GM18870 (cell line): ENCODE results near the gene KIF18B.

Source experiments
- ATAC-seq: cut with Tn5 transposase; IDR thresholded peaks from one replicate; pipeline ENCODE4 v1.9.1; 2021; ENCODE audit warnings: moderate library complexity; ENCODE audit not compliant: unreplicated experiment

The KIF18B gene

GRCh38 chr17:44940317-44940716 is 7.3 kb downstream of the KIF18B start:
- ATAC-seq = no peak

DNA sequence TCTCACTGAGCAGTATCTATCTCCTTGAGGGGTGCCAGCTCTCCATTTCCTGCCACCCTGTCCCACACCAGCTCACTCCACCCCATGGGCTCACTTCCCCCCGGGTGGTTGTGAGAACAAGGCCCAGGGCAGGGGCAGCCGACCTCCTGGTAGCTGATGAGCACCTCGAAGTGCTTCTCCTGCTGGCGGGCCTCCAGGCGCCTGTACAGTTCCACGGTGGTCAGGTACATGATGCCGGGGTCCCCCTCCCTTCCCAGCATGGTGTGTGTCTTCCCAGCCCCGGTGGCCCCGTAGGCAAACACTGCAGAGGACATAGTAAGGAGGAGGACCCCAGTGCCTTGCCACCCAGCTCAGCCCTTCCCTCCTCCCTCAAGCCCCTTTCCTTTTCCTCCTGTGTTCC is 12.5 kb downstream of the KIF18B start:
- ATAC-seq = no peak

GRCh38 chr17:44934745-44935105 is 12.8 kb downstream of the KIF18B start:
- no peak for ATAC-seq

- no peak for ATAC-seq
Observed at GRCh38 chr17:44933824-44934744, 13.5 kb downstream of the KIF18B start.

DNA sequence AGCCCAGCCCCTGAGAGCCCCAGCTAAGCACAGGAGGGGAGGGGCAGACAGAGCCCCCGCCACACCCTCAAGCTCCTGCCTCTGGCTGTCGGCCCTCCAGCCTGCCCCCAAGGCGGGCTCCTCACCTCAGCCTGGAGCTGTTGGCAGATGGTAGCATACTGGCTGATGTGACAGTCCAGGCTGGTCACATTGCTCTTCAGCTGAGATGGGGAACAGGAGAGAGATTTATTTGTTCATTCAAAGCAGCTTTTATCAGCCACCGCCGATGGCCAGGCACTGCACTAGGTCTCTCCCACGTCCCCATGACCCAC is 14.8 kb downstream of the KIF18B start:
- no peak for ATAC-seq

DNA sequence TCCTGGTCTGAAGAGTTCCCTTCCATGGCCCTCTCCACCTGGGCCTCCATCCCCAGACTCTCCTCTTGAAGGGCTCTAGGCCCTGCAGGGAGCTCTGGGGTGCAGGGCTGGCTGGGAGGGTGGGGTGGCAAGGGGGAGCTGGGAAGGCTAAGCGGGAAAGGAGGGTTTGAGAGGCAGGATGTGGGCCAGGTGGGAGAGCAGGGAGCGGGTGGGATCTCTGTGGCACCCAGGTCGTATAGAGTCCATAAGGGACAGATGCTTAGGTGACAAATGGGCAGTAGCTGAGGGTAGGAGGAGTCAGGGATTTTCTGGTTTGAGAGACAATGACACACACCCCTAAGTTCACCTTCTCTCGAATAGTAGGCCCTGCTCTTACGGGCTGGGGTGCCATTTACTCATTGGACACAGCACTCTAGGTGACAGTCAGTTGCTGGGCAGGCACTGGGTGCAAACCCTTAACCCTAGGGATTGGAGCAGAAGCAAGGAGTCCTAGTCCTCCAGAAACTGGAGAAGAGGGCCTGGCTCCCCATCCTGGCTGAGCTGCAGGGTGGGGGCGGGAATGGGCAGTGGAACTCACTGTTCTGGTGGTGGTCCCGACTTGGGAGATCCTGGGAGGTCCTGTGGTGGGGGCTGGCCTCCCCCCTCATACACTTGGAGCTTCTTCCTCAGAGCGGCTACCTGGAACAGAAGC is 15.3 kb downstream of the KIF18B start:
- ATAC-seq = no peak

- no peak for ATAC-seq
Observed at GRCh38 chr17:44931376-44931775, 16.2 kb downstream of the KIF18B start.

DNA sequence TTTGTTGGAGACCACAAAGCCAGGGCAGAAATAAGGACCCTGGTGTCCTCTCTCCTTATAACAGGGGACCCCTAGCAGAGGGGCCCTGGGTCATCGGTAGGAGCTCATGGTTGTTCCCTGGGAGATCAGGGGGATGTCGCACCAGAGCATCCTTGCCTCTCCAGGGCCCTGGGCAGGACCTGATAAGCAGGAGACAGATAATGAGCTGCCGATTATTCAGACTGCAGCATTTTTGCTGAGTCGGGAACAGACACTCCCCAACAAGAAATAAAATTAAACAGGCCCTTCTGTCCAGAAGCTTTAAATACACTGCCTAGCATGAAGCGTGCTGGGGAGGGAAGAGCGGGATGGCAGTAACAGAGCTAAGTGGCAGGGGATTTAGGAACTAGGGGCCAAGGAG is 16.9 kb downstream of the KIF18B start:
- ATAC-seq = no peak

GRCh38 chr17:44928950-44929720 is 18.4 kb downstream of the KIF18B start:
- ATAC-seq = no peak

DNA sequence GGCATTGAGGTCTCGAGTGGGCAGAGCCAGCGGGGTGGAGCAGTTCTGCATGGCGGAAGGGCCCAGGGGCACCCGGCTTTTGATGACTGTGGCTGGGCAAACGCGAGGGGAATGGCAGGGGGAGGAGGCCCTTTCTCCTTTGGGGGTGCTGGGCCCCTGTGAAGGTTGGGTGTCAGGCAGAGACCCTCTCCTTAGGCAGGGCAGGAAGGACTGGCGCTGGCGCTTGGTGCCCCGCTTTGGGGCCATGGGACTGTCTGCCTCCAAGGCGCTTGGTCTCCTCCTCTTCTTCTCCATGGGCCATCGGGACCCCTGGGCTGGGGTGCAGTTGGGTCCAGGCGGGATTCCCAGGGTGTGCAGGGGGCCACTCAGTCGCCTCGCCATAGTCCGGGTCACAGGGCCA is 19.4 kb downstream of the KIF18B start:
- no peak for ATAC-seq

GRCh38 chr17:44927696-44928095 is 19.9 kb downstream of the KIF18B start:
- no peak for ATAC-seq

DNA sequence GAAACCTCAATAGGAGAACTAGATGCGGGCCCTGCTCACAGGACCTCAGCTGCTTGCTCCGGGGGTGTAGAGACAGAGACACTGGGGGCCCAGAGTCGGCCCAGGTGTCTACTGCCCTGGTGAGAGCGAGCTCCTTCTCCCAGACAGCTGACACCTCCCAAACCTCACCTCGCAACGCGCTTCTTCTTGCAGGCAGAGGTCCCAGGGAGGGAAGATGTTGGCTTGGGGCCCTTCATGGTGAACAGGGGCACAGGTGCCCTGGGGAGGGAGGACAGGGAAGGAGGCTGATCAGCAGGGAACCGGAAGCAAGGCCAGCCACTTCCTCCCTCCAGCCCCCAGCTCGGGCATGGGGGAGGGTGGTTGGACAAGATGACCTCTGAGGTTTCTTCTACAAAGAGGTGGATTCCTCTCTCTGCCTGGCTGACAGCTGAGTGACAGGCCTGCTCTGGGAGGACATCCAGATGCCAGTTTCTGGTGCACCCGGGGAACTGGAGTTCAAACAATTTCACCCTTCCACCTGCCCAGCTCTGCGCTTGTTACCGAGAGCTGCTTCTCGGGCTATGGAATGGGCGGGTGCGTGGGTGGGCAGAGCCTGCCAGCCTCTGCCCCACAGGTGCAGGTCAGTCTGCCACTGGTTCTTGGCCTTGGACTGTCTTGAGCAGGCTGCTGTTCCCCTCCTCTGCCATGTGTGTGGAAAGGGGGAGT is 20.6 kb downstream of the KIF18B start:
- no peak for ATAC-seq

GRCh38 chr17:44925731-44926697 is 21.6 kb downstream of the KIF18B start:
- no peak for ATAC-seq

DNA sequence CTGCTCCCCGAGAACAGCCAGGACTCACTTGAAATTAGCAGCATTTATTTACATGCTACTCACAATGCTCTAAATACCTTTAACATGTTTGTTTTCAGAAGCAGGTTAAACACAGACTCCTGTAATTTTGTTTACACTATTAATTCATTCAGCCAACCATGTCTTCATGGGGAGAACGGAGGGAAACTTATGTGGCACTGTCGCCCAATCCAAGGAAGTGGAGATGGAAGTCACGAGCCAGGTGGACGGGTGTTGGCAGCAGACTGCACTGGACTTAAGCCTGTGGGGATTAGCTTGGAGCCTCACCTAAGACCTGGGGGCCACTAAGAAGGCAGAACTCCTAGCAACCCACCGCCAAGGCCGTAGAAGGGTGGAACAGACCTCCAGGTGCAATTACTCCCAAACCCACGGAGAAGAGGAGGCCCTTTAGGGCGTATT is 23.4 kb downstream of the KIF18B start:
- no peak for ATAC-seq

DNA sequence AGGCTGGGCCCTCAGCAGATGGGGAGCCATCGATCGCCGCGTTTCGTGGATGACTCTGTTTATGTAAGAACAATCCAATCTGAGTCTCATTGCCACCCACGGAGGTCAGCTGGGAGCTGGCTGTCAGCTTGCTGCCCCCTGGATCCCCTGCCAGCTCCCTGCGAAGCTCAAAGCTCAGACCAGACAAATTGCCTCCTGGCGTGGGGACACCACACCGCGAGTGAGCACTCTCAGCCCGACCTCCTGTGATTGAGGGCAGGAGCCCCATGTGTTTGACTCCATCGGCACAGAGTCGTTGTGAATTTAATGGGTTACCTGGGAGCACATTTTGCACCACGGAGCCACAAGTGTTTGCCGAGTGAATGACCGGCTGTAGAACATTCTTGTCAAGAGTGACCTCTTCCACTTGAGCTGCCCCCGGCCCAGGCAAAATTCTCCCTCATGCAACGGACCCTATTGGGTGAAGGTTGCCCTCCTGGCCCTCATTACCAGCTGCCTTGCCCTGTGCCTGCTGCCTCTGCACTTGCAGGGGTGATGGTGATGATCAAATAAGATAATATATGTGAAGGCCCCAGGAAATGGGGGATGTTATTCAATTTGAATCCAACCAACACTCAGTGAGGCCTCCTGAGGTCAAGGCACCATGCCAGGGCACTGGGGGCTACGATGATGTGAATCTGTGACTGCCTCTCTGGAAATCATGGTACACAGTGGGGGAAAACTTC is 24.7 kb downstream of the KIF18B start:
- ATAC-seq = no peak

- no peak for ATAC-seq
Observed at GRCh38 chr17:44922136-44922535, 25.4 kb downstream of the KIF18B start.

DNA sequence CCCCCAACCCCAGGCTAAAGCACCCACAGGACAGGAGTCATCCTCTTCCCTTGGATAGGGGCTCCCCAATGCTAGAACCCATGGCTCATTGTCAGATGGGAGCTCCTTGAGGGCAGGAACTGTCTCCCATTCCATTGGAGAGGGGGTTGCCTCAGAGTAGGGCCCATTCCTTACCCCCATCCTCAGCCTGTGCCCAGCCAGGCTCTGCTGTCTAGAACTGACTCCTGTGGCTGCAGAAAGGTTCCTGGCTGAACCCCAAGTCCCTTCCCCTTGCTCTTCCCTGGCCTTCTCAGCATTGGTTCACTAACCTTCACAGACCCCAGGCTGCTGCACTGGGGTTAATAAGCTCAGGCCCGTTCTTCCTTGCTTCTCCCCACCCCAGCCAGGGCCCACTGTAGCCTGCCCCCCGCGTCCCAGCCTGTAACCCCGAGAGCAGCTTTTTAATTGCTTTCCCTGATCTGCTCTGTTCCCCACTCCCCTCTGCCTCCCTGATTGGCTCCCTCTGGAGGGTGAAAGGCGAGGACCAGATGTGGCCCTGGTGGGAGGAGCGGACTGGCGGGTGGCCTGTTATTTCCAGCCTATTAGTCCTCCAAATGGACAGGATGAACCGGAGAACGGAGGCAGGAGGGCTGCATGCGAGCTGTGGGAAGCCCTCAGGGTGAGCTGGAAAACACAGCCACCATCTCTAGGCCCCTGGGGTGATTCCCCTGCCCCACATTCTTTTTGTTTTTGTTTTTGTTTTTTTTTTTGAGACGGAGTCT is 26.3 kb downstream of the KIF18B start:
- no peak for ATAC-seq

- no peak for ATAC-seq
Observed at GRCh38 chr17:44920565-44920940, 27.0 kb downstream of the KIF18B start.
